ENCODE data around the gene ATXN8OS. TPM values are rescaled to one million over a fixed set of nuclear protein-coding genes. Genes with fewer than 3 reads are reported as not detected.

The ATXN8OS gene
- polyA plus RNA-seq, 3 donors, result not detected

DNA sequence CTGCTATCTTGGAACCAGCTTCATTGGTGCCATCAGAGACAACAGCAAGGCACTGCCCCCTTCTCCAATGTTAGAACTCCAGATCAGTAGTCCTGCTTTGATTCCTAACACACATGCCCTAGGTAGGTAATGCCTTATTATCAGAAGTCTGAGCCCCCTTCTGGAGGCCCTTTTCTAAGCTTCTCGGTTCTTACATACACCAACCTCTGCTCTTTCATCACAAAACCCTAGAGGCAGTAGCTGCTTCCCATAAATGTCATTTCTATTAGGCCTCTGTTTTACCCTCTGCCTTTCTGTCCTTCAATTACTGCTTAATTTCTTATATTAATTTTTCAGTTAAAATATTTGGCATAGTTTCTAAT lies 66.0 kb downstream of the ATXN8OS start:
- no peaks in the 10 kb centered on the region for H4K20me1 ChIP-seq (ENCODE audit: insufficient read depth, low read length)
- WGBS (ENCODE audit: insufficient coverage), result 88% methylated on average over 1 of the region's 1 CpG
- Mint-ChIP-seq H3K4me3 (no peak overlapping the region), H3K27ac (no peak overlapping the region), H3K36me3 (no peaks in the 10 kb centered on the region), H3K4me1 (no peaks in the 10 kb centered on the region), H3K9me3 (peaks cover 0 to 10% (median 2%) of the 10 kb centered on the region in 7 donors), H3K27me3 (ENCODE audit: low read depth in 3 of 3) (no peaks in the 10 kb centered on the region)
- no peak overlapping the region for H3K9ac ChIP-seq (ENCODE audit: insufficient read depth, low read length, poor library complexity, severe bottlenecking)
- H3K79me2 ChIP-seq (ENCODE audit: insufficient read depth, low read length), result no peaks in the 10 kb centered on the region
- no peaks in the 10 kb centered on the region for H3K27me3 ChIP-seq (ENCODE audit: control insufficient read depth in 2 of 2, insufficient read depth in 2 of 2, low read length in 2 of 2)
- no peaks in the 10 kb centered on the region for H3K9me3 ChIP-seq (replicated peaks in 1 of 2; ENCODE audit: control insufficient read depth in 1 of 2, insufficient read depth in 1 of 2, low read length in 2 of 2)
- no peak overlapping the region for H3K4me3 ChIP-seq (replicated peaks in 1 of 3; ENCODE audit: low read depth in 2 of 3, low read length in 3 of 3)
- H3K27ac ChIP-seq (ENCODE audit: low read depth in 1 of 2, low read length in 2 of 2), result no peak overlapping the region
- DNase-seq, result no peak
- TF ChIP-seq, protein P1, sequence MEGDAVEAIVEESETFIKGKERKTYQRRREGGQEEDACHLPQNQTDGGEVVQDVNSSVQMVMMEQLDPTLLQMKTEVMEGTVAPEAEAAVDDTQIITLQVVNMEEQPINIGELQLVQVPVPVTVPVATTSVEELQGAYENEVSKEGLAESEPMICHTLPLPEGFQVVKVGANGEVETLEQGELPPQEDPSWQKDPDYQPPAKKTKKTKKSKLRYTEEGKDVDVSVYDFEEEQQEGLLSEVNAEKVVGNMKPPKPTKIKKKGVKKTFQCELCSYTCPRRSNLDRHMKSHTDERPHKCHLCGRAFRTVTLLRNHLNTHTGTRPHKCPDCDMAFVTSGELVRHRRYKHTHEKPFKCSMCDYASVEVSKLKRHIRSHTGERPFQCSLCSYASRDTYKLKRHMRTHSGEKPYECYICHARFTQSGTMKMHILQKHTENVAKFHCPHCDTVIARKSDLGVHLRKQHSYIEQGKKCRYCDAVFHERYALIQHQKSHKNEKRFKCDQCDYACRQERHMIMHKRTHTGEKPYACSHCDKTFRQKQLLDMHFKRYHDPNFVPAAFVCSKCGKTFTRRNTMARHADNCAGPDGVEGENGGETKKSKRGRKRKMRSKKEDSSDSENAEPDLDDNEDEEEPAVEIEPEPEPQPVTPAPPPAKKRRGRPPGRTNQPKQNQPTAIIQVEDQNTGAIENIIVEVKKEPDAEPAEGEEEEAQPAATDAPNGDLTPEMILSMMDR (IDR thresholded peaks at IDR 0.05), result no peak
- no peak overlapping the region for H3K4me2 ChIP-seq (replicated peaks; ENCODE audit: extremely low read depth, low read length, poor library complexity, severe bottlenecking)
- H3K4me1 ChIP-seq (ENCODE audit: control insufficient read depth in 1 of 2, insufficient read depth in 2 of 2, low read length in 2 of 2), result no peaks in the 10 kb centered on the region
- no peaks in the 10 kb centered on the region for H3K36me3 ChIP-seq (replicated peaks in 1 of 2; ENCODE audit: control insufficient read depth in 1 of 2, insufficient read depth in 2 of 2, low read length in 2 of 2)
- no peak overlapping the region for H2AFZ ChIP-seq (ENCODE audit: insufficient read depth, low read depth, low read length, poor library complexity, severe bottlenecking)
- intact Hi-C loops (cut with micrococcal nuclease), result no loop called here

DNA sequence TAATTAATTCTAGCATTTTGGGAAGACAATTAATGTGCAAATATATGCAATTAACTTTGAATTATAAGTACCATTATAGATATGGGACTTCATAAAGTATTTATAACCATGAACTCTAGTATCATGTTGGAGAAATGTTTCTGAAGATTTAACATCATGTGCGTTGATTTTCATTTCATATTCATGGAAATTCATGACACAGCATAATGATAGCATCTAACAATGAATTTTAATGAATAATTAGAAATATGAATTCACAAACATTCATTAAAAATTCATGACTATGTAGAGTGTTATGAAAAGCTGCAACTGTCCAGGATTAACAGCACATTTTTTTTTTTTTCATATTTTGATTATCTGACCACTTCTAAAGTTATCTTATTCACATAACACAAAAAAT lies 70.7 kb downstream of the ATXN8OS start:
- H3K36me3 ChIP-seq (replicated peaks in 1 of 2; ENCODE audit: control insufficient read depth in 1 of 2, insufficient read depth in 2 of 2, low read length in 2 of 2), result no peaks in the 10 kb centered on the region
- no peak overlapping the region for H3K27ac ChIP-seq (ENCODE audit: low read depth in 1 of 2, low read length in 2 of 2)
- H3K4me2 ChIP-seq (replicated peaks; ENCODE audit: extremely low read depth, low read length, poor library complexity, severe bottlenecking), result no peak overlapping the region
- H3K27me3 ChIP-seq (ENCODE audit: control insufficient read depth in 2 of 2, insufficient read depth in 2 of 2, low read length in 2 of 2), result no peaks in the 10 kb centered on the region
- H3K9me3 Mint-ChIP-seq, result peaks cover 0 to 10% (median 2%) of the 10 kb centered on the region in 7 donors
- H3K9ac ChIP-seq (ENCODE audit: insufficient read depth, low read length, poor library complexity, severe bottlenecking), result no peak overlapping the region
- no peak overlapping the region for H2AFZ ChIP-seq (ENCODE audit: insufficient read depth, low read depth, low read length, poor library complexity, severe bottlenecking)
- intact Hi-C loops (cut with micrococcal nuclease), result no loop called here
- no peaks in the 10 kb centered on the region for H3K4me1 ChIP-seq (ENCODE audit: control insufficient read depth in 1 of 2, insufficient read depth in 2 of 2, low read length in 2 of 2)
- no peaks in the 10 kb centered on the region for H3K9me3 ChIP-seq (replicated peaks in 1 of 2; ENCODE audit: control insufficient read depth in 1 of 2, insufficient read depth in 1 of 2, low read length in 2 of 2)
- H3K27ac Mint-ChIP-seq, result no peak overlapping the region
- no peak for DNase-seq
- H3K79me2 ChIP-seq (ENCODE audit: insufficient read depth, low read length), result no peaks in the 10 kb centered on the region
- H3K36me3 Mint-ChIP-seq, result no peaks in the 10 kb centered on the region
- no peaks in the 10 kb centered on the region for H4K20me1 ChIP-seq (ENCODE audit: insufficient read depth, low read length)
- TF ChIP-seq, protein P1 (IDR thresholded peaks at IDR 0.05), result no peak
- WGBS (ENCODE audit: insufficient coverage), result no CpG with 5 or more reads among the region's 1 CpG
- no peak overlapping the region for H3K4me3 Mint-ChIP-seq
- H3K4me1 Mint-ChIP-seq, result no peaks in the 10 kb centered on the region
- no peaks in the 10 kb centered on the region for H3K27me3 Mint-ChIP-seq (ENCODE audit: low read depth in 3 of 3)
- H3K4me3 ChIP-seq (replicated peaks in 1 of 3; ENCODE audit: low read depth in 2 of 3, low read length in 3 of 3), result no peak overlapping the region

Other genes starting within 250 kb of the ATXN8OS start
- not detected for gene KLHL1, start 626 bp downstream of the ATXN8OS start, polyA plus RNA-seq